ENCODE measurements around the gene DAGLB.
"Not testable (repeated sequence)": the region's sequence is repeated elsewhere in the genome, so short reads cannot be mapped to it uniquely, and the experiment has no call there.

The DAGLB gene

GRCh38 chr7:6423942-6424701 lies 23.6 kb downstream of the DAGLB start:
- DNase-seq: no peak

GRCh38 chr7:6422926-6423632 lies 24.7 kb downstream of the DAGLB start:
- no peak for DNase-seq

GRCh38 chr7:6422095-6422494 lies 25.7 kb downstream of the DAGLB start:
- DNase-seq: no peak

- DNase-seq: no peak
Observed at GRCh38 chr7:6420680-6421079, 27.1 kb downstream of the DAGLB start.

- DNase-seq: no peak
Observed at GRCh38 chr7:6419310-6419773, 28.4 kb downstream of the DAGLB start.

GRCh38 chr7:6417408-6417807 lies 30.3 kb downstream of the DAGLB start:
- DNase-seq: no peak

- no peak for DNase-seq
Observed at GRCh38 chr7:6416516-6417145, 31.1 kb downstream of the DAGLB start.

- no peak for DNase-seq
Observed at GRCh38 chr7:6413637-6414036, 34.1 kb downstream of the DAGLB start.

- no peak for DNase-seq
Observed at GRCh38 chr7:6409944-6410693, 37.6 kb downstream of the DAGLB start.

- no peak for DNase-seq
Observed at GRCh38 chr7:6409091-6409490, 38.7 kb downstream of the DAGLB start.

- no peak for DNase-seq
Observed at GRCh38 chr7:6407434-6407833, 40.3 kb downstream of the DAGLB start.

GRCh38 chr7:6406121-6406520 lies 41.6 kb downstream of the DAGLB start:
- no peak for DNase-seq

- DNase-seq: no peak
Observed at GRCh38 chr7:6403907-6404306, 43.8 kb downstream of the DAGLB start.

- DNase-seq: no peak
Observed at GRCh38 chr7:6402741-6403140, 45.0 kb downstream of the DAGLB start.

GRCh38 chr7:6402041-6402440 lies 45.7 kb downstream of the DAGLB start:
- no peak for DNase-seq

GRCh38 chr7:6401536-6401935 lies 46.2 kb downstream of the DAGLB start:
- DNase-seq: no peak

GRCh38 chr7:6400243-6401105 lies 47.3 kb downstream of the DAGLB start:
- not testable (repeated sequence) for DNase-seq

- DNase-seq: no peak
Observed at GRCh38 chr7:6399351-6399750, 48.4 kb downstream of the DAGLB start.

- DNase-seq: no peak
Observed at GRCh38 chr7:6398943-6399342, 48.8 kb downstream of the DAGLB start.

- DNase-seq: not testable (repeated sequence)
Observed at GRCh38 chr7:6397759-6398495, 49.8 kb downstream of the DAGLB start.

GRCh38 chr7:6395898-6396595 lies 51.7 kb downstream of the DAGLB start:
- no peak for DNase-seq
